ENCODE results near the gene APOBR. TPM values are rescaled to one million over a fixed set of nuclear protein-coding genes. Genes with fewer than 3 reads are reported as not detected.

APOBR gene
- total RNA-seq, 1 experiment from 2014 or later = 0.05 TPM

DNA sequence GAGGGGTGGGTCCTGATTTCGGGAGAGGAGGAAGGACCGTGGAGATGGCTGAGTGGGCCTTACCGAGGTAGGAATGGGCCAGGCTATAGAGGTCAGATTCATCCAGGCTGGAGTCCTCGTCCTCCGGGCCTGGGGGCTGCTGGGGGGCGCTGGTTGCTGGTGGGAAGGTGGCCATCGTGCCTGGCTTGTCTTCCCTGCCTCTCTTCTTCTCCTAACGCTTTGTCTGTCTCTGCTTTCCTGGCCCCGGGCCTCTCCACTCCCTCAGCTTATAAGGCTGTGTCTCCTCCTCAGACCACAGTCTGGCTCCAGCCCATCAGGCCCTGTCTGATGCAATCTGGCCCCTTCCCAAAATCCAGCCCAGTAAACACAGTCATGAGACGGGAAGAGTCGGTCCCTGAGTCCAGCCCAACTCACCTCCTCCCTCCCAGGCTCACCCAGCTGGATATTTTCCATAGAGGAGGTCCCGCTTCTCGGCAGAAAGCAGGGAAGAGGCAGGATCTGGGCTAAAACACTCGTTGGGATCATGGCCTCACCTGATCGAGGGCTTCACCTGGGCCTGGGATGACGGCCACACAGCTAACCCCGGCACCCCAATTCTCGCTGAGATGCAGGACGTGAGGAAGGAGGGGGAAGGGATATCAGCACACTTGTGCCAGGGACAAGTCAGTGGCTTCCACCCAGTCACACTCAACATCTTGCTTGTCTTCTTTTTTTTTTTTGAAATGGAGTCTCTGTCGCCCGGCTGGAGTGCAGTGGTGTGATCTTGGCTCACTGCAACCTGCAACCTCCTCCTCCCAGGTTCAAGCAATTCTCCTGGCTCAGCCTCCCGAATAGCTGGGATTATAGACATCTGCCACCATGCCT lies 44.5 kb downstream of the APOBR start, which contains the start of gene NUPR1:
TSS of gene NUPR1 (minus strand) at position 242 of the 864 bp plus-strand sequence. CDS start at position 175, 67 bp downstream.
- no TSS peak for BruUV-seq (replicated peaks)
- TF ChIP-seq POLR2A (IDR thresholded peaks at IDR 0.05; ENCODE audit: borderline replicate concordance, extremely low read depth, insufficient read depth, insufficient read length) (no peak), SIN3A (IDR thresholded peaks at IDR 0.05; ENCODE audit: low read depth) (no peak), TCF7L2 (IDR thresholded peaks at IDR 0.05; ENCODE audit: borderline replicate concordance, extremely low read depth, insufficient read depth, insufficient read length) (no peak), ZFX (IDR thresholded peaks at IDR 0.05) (no peak), EZH2 (IDR thresholded peaks at IDR 0.05) (no peak), FOSL1 (IDR thresholded peaks at IDR 0.05; ENCODE audit: low read depth) (no peak), CEBPB (IDR thresholded peaks at IDR 0.05; ENCODE audit: low read depth) (no peak), POLR2AphosphoS5 (IDR thresholded peaks at IDR 0.05; ENCODE audit: low read depth, low read length) (no peak)
- TF ChIP-seq, protein P1, sequence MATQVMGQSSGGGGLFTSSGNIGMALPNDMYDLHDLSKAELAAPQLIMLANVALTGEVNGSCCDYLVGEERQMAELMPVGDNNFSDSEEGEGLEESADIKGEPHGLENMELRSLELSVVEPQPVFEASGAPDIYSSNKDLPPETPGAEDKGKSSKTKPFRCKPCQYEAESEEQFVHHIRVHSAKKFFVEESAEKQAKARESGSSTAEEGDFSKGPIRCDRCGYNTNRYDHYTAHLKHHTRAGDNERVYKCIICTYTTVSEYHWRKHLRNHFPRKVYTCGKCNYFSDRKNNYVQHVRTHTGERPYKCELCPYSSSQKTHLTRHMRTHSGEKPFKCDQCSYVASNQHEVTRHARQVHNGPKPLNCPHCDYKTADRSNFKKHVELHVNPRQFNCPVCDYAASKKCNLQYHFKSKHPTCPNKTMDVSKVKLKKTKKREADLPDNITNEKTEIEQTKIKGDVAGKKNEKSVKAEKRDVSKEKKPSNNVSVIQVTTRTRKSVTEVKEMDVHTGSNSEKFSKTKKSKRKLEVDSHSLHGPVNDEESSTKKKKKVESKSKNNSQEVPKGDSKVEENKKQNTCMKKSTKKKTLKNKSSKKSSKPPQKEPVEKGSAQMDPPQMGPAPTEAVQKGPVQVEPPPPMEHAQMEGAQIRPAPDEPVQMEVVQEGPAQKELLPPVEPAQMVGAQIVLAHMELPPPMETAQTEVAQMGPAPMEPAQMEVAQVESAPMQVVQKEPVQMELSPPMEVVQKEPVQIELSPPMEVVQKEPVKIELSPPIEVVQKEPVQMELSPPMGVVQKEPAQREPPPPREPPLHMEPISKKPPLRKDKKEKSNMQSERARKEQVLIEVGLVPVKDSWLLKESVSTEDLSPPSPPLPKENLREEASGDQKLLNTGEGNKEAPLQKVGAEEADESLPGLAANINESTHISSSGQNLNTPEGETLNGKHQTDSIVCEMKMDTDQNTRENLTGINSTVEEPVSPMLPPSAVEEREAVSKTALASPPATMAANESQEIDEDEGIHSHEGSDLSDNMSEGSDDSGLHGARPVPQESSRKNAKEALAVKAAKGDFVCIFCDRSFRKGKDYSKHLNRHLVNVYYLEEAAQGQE (IDR thresholded peaks at IDR 0.05; ENCODE audit: low read depth) = no peak
- TF ChIP-seq, protein P2, sequence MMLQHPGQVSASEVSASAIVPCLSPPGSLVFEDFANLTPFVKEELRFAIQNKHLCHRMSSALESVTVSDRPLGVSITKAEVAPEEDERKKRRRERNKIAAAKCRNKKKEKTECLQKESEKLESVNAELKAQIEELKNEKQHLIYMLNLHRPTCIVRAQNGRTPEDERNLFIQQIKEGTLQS (IDR thresholded peaks at IDR 0.05) = no peak
- H3K9me3 ChIP-seq (ENCODE audit: control insufficient read depth in 1 of 2, insufficient read depth in 1 of 2, low read depth in 1 of 2, low read length in 2 of 2) = no peaks in the 10 kb centered on the region
- ATAC-seq (no peak; the same call in 1 of the 2 replicates), DNase-seq (ENCODE audit: low read depth, low spot score) (no peak)
- H3K4me1 ChIP-seq (ENCODE audit: control insufficient read depth in 1 of 2, insufficient read depth in 2 of 2, low read length in 2 of 2) = peaks cover 0 to 3% of the 10 kb centered on the region in 2 experiments; a peak in 1 of 4 replicates
- no peak within 1 kb of the TSS for H2AFZ ChIP-seq (ENCODE audit: low read depth, low read length, poor library complexity, severe bottlenecking)
- H3K9me2 ChIP-seq (ENCODE audit: insufficient read depth) = no peaks in the 10 kb centered on the region
- intact Hi-C loops (cut with micrococcal nuclease) = no loop called here
- H3K9ac ChIP-seq (ENCODE audit: low read length) = no peak within 1 kb of the TSS
- POLR2A ChIA-PET = no interaction called here
- no peaks in the 10 kb centered on the region for H3K36me3 ChIP-seq (ENCODE audit: control insufficient read depth in 1 of 2, insufficient read depth in 2 of 2, low read length in 2 of 2)
- RAD21 ChIA-PET (ENCODE audit: low non-redundant PET in 1 of 2, low total read pairs in 2 of 2, uncharacterized antibody in 2 of 2, unreplicated experiment in 2 of 2) = no interaction called here
- no peak within 1 kb of the TSS for H3K4me3 ChIP-seq (replicated peaks in 1 of 2; ENCODE audit: low read depth in 1 of 2, low read length in 2 of 2)
- H3K27ac ChIP-seq (ENCODE audit: low read depth, low read length) = no peak within 1 kb of the TSS
- CTCF ChIA-PET = no interaction called here
- H3K4me2 ChIP-seq (ENCODE audit: low read length) = no peak within 1 kb of the TSS
- no peaks in the 10 kb centered on the region for H3K79me2 ChIP-seq (ENCODE audit: insufficient read depth, low read length)
- no peaks in the 10 kb centered on the region for H4K20me1 ChIP-seq (ENCODE audit: insufficient read depth)
- no peaks in the 10 kb centered on the region for H3K27me3 ChIP-seq (ENCODE audit: insufficient read depth, low read length)
